ENCODE results near the gene FMN2.

- TF ChIP-seq POLR2A (IDR thresholded peaks at IDR 0.05) (no peak), CTCF (IDR thresholded peaks at IDR 0.05) (no peak)
Measured at GRCh38 chr1:240170806-240171205, 79.1 kb downstream of the FMN2 start.
